H9 (cell line): Measurements from ENCODE around the gene HSPA6. TPM values are rescaled to one million over a fixed set of nuclear protein-coding genes. Genes with fewer than 3 reads are reported as not detected.
A peak's percentile ranks its signal among the peaks of the same experiment; 100 is the strongest.
"Not testable (repeated sequence)": the region's sequence is repeated elsewhere in the genome, so short reads cannot be mapped to it uniquely, and the experiment has no call there.

Experiments used
- DNase-seq: peaks from one replicate; pipeline ENCODE4 v3.0.0-alpha.2; 2017
- H2AFZ ChIP-seq: one replicate; pipeline ENCODE4 v1.6.1; 2013; ENCODE audit warnings: mild to moderate bottlenecking, low read length, control low read depth, moderate library complexity
- H2AK5ac ChIP-seq: 2 replicates; pipeline ENCODE4 v1.6.1; 2013; ENCODE audit warnings: low read length, control low read depth, mixed read lengths; ENCODE audit not compliant: insufficient read length
- H2BK120ac ChIP-seq: one replicate; pipeline ENCODE4 v1.6.1; 2013; ENCODE audit warnings: low read depth, mild to moderate bottlenecking, low read length, control low read depth, inconsistent platforms; ENCODE audit not compliant: poor library complexity, severe bottlenecking
- H2BK12ac ChIP-seq: 2 replicates; pipeline ENCODE4 v1.6.1; 2013; ENCODE audit warnings: low read length, control low read depth, mixed read lengths, low read depth; ENCODE audit not compliant: insufficient read length
- H2BK15ac ChIP-seq: 2 replicates; pipeline ENCODE4 v1.6.1; 2013; ENCODE audit warnings: low read depth, low read length, control low read depth
- H2BK20ac ChIP-seq: one replicate; pipeline ENCODE4 v1.6.1; 2013; ENCODE audit warnings: low read depth, mild to moderate bottlenecking, low read length, control low read depth, inconsistent platforms; ENCODE audit not compliant: poor library complexity, severe bottlenecking
- H2BK5ac ChIP-seq: 2 replicates; pipeline ENCODE4 v1.6.1; 2013; ENCODE audit warnings: low read length, control low read depth, mixed read lengths; ENCODE audit not compliant: insufficient read length
- H3K14ac ChIP-seq: 2 replicates; pipeline ENCODE4 v1.6.1; 2013; ENCODE audit warnings: low read length, control low read depth; ENCODE audit not compliant: insufficient read depth
- H3K18ac ChIP-seq: 2 replicates; pipeline ENCODE4 v1.6.1; 2013; ENCODE audit warnings: low read depth, mild to moderate bottlenecking, mixed read lengths, low read length, control low read depth; ENCODE audit not compliant: insufficient read length
- H3K23ac ChIP-seq: 2 replicates; pipeline ENCODE4 v1.6.1; 2013; ENCODE audit warnings: low read length, control low read depth, mixed read lengths, low read depth; ENCODE audit not compliant: insufficient read length
- H3K23me2 ChIP-seq: 2 replicates; pipeline ENCODE4 v1.6.1; 2013; ENCODE audit warnings: low read depth, mild to moderate bottlenecking, mixed read lengths, low read length, control low read depth; ENCODE audit not compliant: insufficient read length, poor library complexity, severe bottlenecking
- H3K27ac ChIP-seq: 2 replicates; pipeline ENCODE4 v1.5.1; 2013; ENCODE audit warnings: low read length, control low read depth, mixed read lengths, low read depth; ENCODE audit not compliant: insufficient read length
- H3K27me3 ChIP-seq: 2 replicates; pipeline ENCODE4 v1.6.1; 2013; ENCODE audit warnings: low read length, control low read depth, inconsistent platforms; ENCODE audit not compliant: insufficient read depth
- H3K4ac ChIP-seq: 2 replicates; pipeline ENCODE4 v1.6.1; 2013; ENCODE audit warnings: low read depth, mild to moderate bottlenecking, control low read depth, inconsistent platforms, low read length, moderate library complexity
- H3K4me1 ChIP-seq: 2 replicates; pipeline ENCODE4 v1.6.1; 2013; ENCODE audit warnings: low read length, control low read depth, inconsistent platforms; ENCODE audit not compliant: insufficient read depth
- H3K4me2 ChIP-seq: 2 replicates; pipeline ENCODE4 v1.6.1; 2013; ENCODE audit warnings: low read length, control low read depth, mixed read lengths; ENCODE audit not compliant: insufficient read length, insufficient read depth
- H3K56ac ChIP-seq: 2 replicates; pipeline ENCODE4 v1.6.1; 2013; ENCODE audit warnings: low read depth, mild to moderate bottlenecking, mixed read lengths, low read length, control low read depth; ENCODE audit not compliant: insufficient read length
- H3K79me1 ChIP-seq: 2 replicates; pipeline ENCODE4 v1.6.1; 2013; ENCODE audit warnings: low read depth, mild to moderate bottlenecking, moderate library complexity, low read length, control low read depth, inconsistent platforms; ENCODE audit not compliant: insufficient read depth, poor library complexity, severe bottlenecking
- H3K79me2 ChIP-seq: 2 replicates; pipeline ENCODE4 v1.6.1; 2013; ENCODE audit warnings: low read length, control low read depth, inconsistent platforms; ENCODE audit not compliant: insufficient read depth
- H3K9ac ChIP-seq: 2 replicates; pipeline ENCODE4 v1.6.1; 2013; ENCODE audit warnings: low read length, control low read depth, mixed read lengths; ENCODE audit not compliant: insufficient read length; ENCODE audit errors: extremely low read depth
- H3K9me3 ChIP-seq: one replicate; pipeline ENCODE4 v1.6.1; 2013; ENCODE audit warnings: low read depth, low read length, inconsistent platforms; ENCODE audit not compliant: control insufficient read depth
- H3T11ph ChIP-seq: one replicate; pipeline ENCODE4 v1.6.1; 2013; ENCODE audit warnings: mild to moderate bottlenecking, low read length, control low read depth, inconsistent platforms
- H4K20me1 ChIP-seq: one replicate; pipeline ENCODE4 v1.6.1; 2013; ENCODE audit not compliant: control insufficient read depth, insufficient read length, insufficient read depth
- H4K5ac ChIP-seq: 2 replicates; pipeline ENCODE4 v1.6.1; 2013; ENCODE audit warnings: low read depth, mild to moderate bottlenecking, mixed read lengths, low read length, control low read depth; ENCODE audit not compliant: insufficient read length
- H4K8ac ChIP-seq: replicated peaks from 2 replicates; pipeline ENCODE4 v1.6.1; 2013; ENCODE audit warnings: low read length, control low read depth, mixed read lengths, low read depth; ENCODE audit not compliant: insufficient read length
- H4K91ac ChIP-seq: 2 replicates; pipeline ENCODE4 v1.6.1; 2013; ENCODE audit warnings: low read depth, mild to moderate bottlenecking, moderate library complexity, mixed read lengths, low read length, control low read depth; ENCODE audit not compliant: insufficient read length
- H3K27ac Mint-ChIP-seq, 3 experiments: 2 replicates in 2 of 3; 3 replicates in 1 of 3; pipeline ENCODE4 v1.8.0; 2020 to 2021; ENCODE audit warnings: mixed read lengths in 3 of 3, mild to moderate bottlenecking in 1 of 3, moderate library complexity in 1 of 3
- H3K27me3 Mint-ChIP-seq: 2 replicates; pipeline ENCODE4 v1.8.0; 2021; ENCODE audit warnings: low read depth, mild to moderate bottlenecking, moderate library complexity, mixed read lengths
- H3K36me3 Mint-ChIP-seq, 3 experiments: 2 replicates in 2 of 3; 3 replicates in 1 of 3; pipeline ENCODE4 v1.8.0; 2020 to 2021; ENCODE audit warnings: low read depth in 3 of 3, mixed read lengths in 3 of 3; ENCODE audit not compliant: insufficient read depth in 1 of 3
- H3K4me1 Mint-ChIP-seq, 2 experiments: 2 replicates each; pipeline ENCODE4 v1.8.0; 2020; ENCODE audit warnings: mixed read lengths in 2 of 2
- H3K4me3 Mint-ChIP-seq, 2 experiments: 2 replicates in 1 of 2; 3 replicates in 1 of 2; pipeline ENCODE4 v1.8.0; 2020 to 2021; ENCODE audit warnings: mild to moderate bottlenecking in 2 of 2, mixed read lengths in 2 of 2, moderate library complexity in 1 of 2
- H3K9me3 Mint-ChIP-seq, 2 experiments: 2 replicates in 1 of 2; 3 replicates in 1 of 2; pipeline ENCODE4 v1.8.0; 2020; ENCODE audit warnings: mild to moderate bottlenecking in 2 of 2, mixed read lengths in 2 of 2, moderate library complexity in 1 of 2
- WGBS: extraction: QIAGEN DNeasy Blood & Tissue Kit; methylation state at CpG from one replicate; pipeline ENCODE4 v1.1.7; 2013; ENCODE audit warnings: missing lambda C conversion rate, low lambda C conversion rate, mixed read lengths; ENCODE audit not compliant: insufficient read length; ENCODE audit errors: extremely low coverage; 5-methylcytosine and 5-hydroxymethylcytosine counted together
- long read RNA-seq: library from polyadenylated mRNA; unstranded; transcript quantifications from one replicate; pipeline ENCODE4 v2.0.0, GENCODE V29; 2020
- total RNA-seq: library from RNA; stranded (reverse); gene quantifications from 2 replicates; pipeline ENCODE4 v1.2.1, GENCODE V29; 2021

The HSPA6 gene
- total RNA-seq, result not detected in 2 replicates
- long read RNA-seq, result 0 reads

DNA sequence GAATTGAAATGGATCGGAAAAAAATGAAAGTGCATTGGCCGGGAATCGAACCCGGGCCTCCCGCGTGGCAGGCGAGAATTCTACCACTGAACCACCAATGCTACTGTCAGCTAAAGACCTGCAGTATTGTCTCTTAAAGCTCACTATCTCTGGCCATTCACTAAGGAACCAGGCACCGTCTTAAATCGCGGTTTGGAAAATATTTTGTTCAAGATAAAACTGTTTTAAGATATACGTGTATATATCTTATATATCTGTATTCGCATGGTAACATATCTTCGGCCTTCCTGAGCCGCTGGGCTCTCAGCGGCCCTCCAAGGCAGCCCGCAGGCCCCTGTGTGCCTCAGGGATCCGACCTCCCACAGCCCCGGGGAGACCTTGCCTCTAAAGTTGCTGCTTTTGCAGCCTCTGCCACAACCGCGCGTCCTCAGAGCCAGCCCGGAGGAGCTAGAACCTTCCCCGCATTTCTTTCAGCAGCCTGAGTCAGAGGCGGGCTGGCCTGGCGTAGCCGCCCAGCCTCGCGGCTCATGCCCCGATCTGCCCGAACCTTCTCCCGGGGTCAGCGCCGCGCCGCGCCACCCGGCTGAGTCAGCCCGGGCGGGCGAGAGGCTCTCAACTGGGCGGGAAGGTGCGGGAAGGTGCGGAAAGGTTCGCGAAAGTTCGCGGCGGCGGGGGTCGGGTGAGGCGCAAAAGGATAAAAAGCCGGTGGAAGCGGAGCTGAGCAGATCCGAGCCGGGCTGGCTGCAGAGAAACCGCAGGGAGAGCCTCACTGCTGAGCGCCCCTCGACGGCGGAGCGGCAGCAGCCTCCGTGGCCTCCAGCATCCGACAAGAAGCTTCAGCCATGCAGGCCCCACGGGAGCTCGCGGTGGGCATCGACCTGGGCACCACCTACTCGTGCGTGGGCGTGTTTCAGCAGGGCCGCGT, at the start of gene HSPA6:
Gene HSPA6 (plus strand): TSS at position 724 of the 925 bp plus-strand sequence. CDS start 119 bp downstream, at position 843.
- not testable (repeated sequence) for H2BK15ac ChIP-seq, H3K4me1 Mint-ChIP-seq, H3T11ph ChIP-seq, H4K5ac ChIP-seq, H3K79me2 ChIP-seq, H2BK5ac ChIP-seq, H3K4ac ChIP-seq, H2BK20ac ChIP-seq, H3K14ac ChIP-seq, H3K4me1 ChIP-seq, H3K79me1 ChIP-seq, H3K23me2 ChIP-seq, H4K8ac ChIP-seq, H3K27me3 ChIP-seq, H3K9ac ChIP-seq, H2AK5ac ChIP-seq, H3K27ac ChIP-seq, H3K23ac ChIP-seq, H4K20me1 ChIP-seq, H3K18ac ChIP-seq, H4K91ac ChIP-seq, H3K9me3 ChIP-seq, H2BK12ac ChIP-seq, H3K56ac ChIP-seq, H2BK120ac ChIP-seq, H3K27ac Mint-ChIP-seq, H2AFZ ChIP-seq, H3K36me3 Mint-ChIP-seq
- DNase-seq, result peak; percentile 56
- WGBS, result no CpG with 5 or more reads among the region's 72 CpGs
- H3K9me3 Mint-ChIP-seq, result peaks cover 12 to 16% of the 10 kb centered on the region in 2 experiments; a peak in 4 of 5 replicates
- peak within 1 kb of the TSS; percentile 81 to 92 for H3K4me3 Mint-ChIP-seq
- H3K27me3 Mint-ChIP-seq, result peaks cover 66% of the 10 kb centered on the region
- peak within 1 kb of the TSS; percentile 62 for H3K4me2 ChIP-seq

DNA sequence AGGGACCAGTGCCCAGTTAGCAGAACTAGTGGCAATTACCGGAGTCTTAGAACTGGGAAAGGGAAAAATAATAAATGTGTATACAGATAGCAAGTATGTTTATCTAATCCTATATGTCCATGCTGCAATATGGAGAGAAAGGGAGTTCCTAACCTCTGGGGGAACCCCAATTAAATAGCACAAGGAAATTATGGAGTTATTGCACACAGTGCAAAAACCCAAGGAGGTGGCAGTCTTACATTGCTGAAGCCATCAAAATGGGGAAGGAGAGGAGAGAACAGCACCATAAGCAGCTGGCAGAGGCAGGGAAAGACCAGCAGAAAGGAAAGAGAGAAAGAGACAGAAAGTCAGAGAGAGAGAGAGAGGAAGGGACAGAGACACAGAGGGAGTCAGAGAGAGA, 46.6 kb upstream of the HSPA6 start:
- Mint-ChIP-seq H3K27me3 (peaks cover 48% of the 10 kb centered on the region), H3K9me3 (peaks cover 14 to 26% of the 10 kb centered on the region in 2 experiments; a peak in 4 of 5 replicates), H3K4me1 (peaks cover 20 to 22% of the 10 kb centered on the region in 2 experiments)
- not testable (repeated sequence) for H2BK5ac ChIP-seq, H3K4me2 ChIP-seq, DNase-seq, H2BK12ac ChIP-seq, H2BK15ac ChIP-seq, H3K9ac ChIP-seq, H3K23me2 ChIP-seq, H4K5ac ChIP-seq, H3K4me3 Mint-ChIP-seq, H3K56ac ChIP-seq, H2AK5ac ChIP-seq, H2BK120ac ChIP-seq, H3K79me2 ChIP-seq, H3K27ac Mint-ChIP-seq, H2AFZ ChIP-seq, H4K8ac ChIP-seq, H3K18ac ChIP-seq, H3K27me3 ChIP-seq, H4K91ac ChIP-seq, H4K20me1 ChIP-seq, H2BK20ac ChIP-seq, H3T11ph ChIP-seq, H3K9me3 ChIP-seq, H3K14ac ChIP-seq, H3K4ac ChIP-seq, H3K27ac ChIP-seq, H3K4me1 ChIP-seq, H3K23ac ChIP-seq, H3K36me3 Mint-ChIP-seq, H3K79me1 ChIP-seq
- WGBS, result no CpG with 5 or more reads among the region's 1 CpG
